ENCODE results near the gene DAPK1.

GRCh38 chr9:87696641-87697040, 199.0 kb downstream of the DAPK1 start:
- TF ChIP-seq CTCF (IDR thresholded peaks at IDR 0.05): no peak
- no peak for TF ChIP-seq POLR2A (IDR thresholded peaks at IDR 0.05)

Data from adrenal gland (tissue), 5 donors.